DND-41 (cell line): ENCODE data around the gene DOCK6.

ENCODE experiments used
- ATAC-seq: fragments of 200-7000 bp; cut with Tn5 transposase; 3 replicates; pipeline ENCODE4 v1.9.1; 2021; ENCODE audit warnings: low read depth; ENCODE audit not compliant: insufficient read depth
- DNase-seq: peaks from one replicate; pipeline ENCODE4 v3.0.0-alpha.2; 2020
- H2AFZ ChIP-seq: 2 replicates; pipeline ENCODE4 v1.6.0; 2012; ENCODE audit warnings: low read depth, low read length
- H3K27ac ChIP-seq: 2 replicates; pipeline ENCODE4 v1.5.1; 2012; ENCODE audit warnings: low read length, inconsistent platforms
- H3K27me3 ChIP-seq: fragments of 200-600 bp; sonication (generic); 2 replicates; pipeline ENCODE4 v1.6.0; 2012; ENCODE audit warnings: low read length, mild to moderate bottlenecking, inconsistent platforms; ENCODE audit not compliant: insufficient read depth, poor library complexity
- H3K36me3 ChIP-seq: 2 replicates; pipeline ENCODE4 v1.5.1; 2012; ENCODE audit warnings: low read length, inconsistent platforms; ENCODE audit not compliant: insufficient read depth
- H3K4me1 ChIP-seq: 2 replicates; pipeline ENCODE4 v1.5.1; 2012; ENCODE audit warnings: mild to moderate bottlenecking, low read length; ENCODE audit not compliant: insufficient read depth
- H3K4me2 ChIP-seq: 2 replicates; pipeline ENCODE4 v1.6.0; 2012; ENCODE audit warnings: mild to moderate bottlenecking, moderate library complexity, low read length, inconsistent platforms; ENCODE audit not compliant: insufficient read depth
- H3K4me3 ChIP-seq, 2 experiments: fragments of 200-600 bp in 1 of 2; shearing (Covaris generic) in 1 of 2; 2 replicates each; pipeline ENCODE4 v1.5.1; 2012 to 2016; ENCODE audit warnings: inconsistent platforms in 2 of 2, low read length in 2 of 2, mild to moderate bottlenecking in 2 of 2, low read depth in 1 of 2, moderate library complexity in 1 of 2
- H3K79me2 ChIP-seq: 2 replicates; pipeline ENCODE4 v1.6.0; 2012; ENCODE audit warnings: low read length, inconsistent platforms; ENCODE audit not compliant: insufficient read depth
- H3K9ac ChIP-seq: 2 replicates; pipeline ENCODE4 v1.6.0; 2012; ENCODE audit warnings: low read depth, mild to moderate bottlenecking, inconsistent platforms, low read length, moderate library complexity
- H3K9me3 ChIP-seq: 2 replicates; pipeline ENCODE4 v1.5.1; 2012; ENCODE audit warnings: low read length, moderate library complexity, mild to moderate bottlenecking, inconsistent platforms; ENCODE audit not compliant: insufficient read depth, severe bottlenecking
- H4K20me1 ChIP-seq: 2 replicates; pipeline ENCODE4 v1.6.0; 2012; ENCODE audit warnings: low read length; ENCODE audit not compliant: insufficient read depth
- CTCF ChIP-seq: IDR thresholded peaks from 2 replicates; pipeline ENCODE4 v1.5.1; 2012; ENCODE audit warnings: borderline replicate concordance, low read length, moderate library complexity, mild to moderate bottlenecking; ENCODE audit not compliant: poor library complexity, severe bottlenecking; ENCODE audit errors: extremely low read depth
- EZH2 ChIP-seq: IDR thresholded peaks from 3 replicates; pipeline ENCODE4 v1.6.1; 2012; ENCODE audit warnings: borderline replicate concordance, low read depth, mild to moderate bottlenecking, moderate library complexity, low read length, inconsistent platforms; ENCODE audit not compliant: severe bottlenecking

DOCK6 gene

DNA sequence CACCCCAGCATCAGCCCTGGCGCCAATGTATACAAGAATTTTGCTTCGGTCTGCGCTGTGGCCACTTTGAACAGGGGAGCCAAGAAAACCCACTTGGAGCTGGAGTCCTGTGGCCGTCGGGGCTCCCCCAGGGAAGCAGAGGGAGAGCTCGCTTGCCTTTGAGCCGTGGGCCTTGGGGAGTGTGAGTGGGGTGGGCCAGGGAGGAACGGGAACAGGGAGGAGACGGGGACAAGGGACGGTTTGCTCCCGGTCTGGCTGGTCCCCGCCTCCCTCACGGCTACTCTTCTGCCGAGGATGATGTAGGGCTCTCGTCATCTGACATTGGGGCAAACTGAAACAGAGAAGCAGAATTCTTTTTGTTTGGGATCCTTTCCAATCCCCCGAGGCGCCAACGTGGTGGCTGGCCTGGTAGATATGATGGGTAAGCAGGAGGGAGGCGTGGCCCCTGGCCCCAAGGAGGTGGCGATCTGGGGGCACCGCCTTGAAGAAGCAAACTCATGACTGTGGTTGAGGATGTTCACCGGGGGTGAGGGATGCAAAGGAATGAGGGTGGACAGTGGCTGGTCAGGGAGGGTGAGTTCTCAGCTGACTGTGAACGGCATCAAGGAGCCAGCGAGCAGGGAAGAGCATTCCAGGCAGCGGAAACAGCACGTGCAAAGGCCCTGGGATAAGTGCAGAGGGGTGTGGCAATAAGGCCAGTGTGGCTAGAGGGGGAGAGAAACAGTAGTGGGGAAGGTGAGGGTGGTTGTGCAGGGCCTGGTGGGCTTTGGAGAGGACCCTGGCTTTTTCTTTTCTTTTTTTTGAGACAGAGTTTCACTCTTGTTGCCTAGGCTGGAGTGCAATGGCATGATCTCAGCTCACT is 95.8 kb downstream of the DOCK6 start:
- H3K36me3 ChIP-seq, result no peaks in the 10 kb centered on the region
- ATAC-seq, result no peak

GRCh38 chr19:11165486-11166030 is 96.8 kb downstream of the DOCK6 start:
- Histone ChIP-seq H3K9me3 (no peaks in the 10 kb centered on the region), H3K36me3 (no peaks in the 10 kb centered on the region), H3K27me3 (no peaks in the 10 kb centered on the region), H4K20me1 (no peaks in the 10 kb centered on the region), H3K4me1 (no peaks in the 10 kb centered on the region), H3K9ac (no peak overlapping the region), H3K79me2 (no peaks in the 10 kb centered on the region), H3K4me2 (no peak overlapping the region), H3K27ac (no peak overlapping the region), H2AFZ (no peak overlapping the region), H3K4me3 (no peak overlapping the region)
- ATAC-seq (no peak), DNase-seq (no peak)
- TF ChIP-seq CTCF (no peak), EZH2 (no peak)

More for the DNA sequence above, 95.8 kb downstream of the DOCK6 start:
- Histone ChIP-seq H3K9me3 (no peaks in the 10 kb centered on the region), H3K27ac (no peak overlapping the region), H3K4me2 (no peak overlapping the region), H3K79me2 (no peaks in the 10 kb centered on the region), H2AFZ (no peak overlapping the region), H3K4me3 (no peak overlapping the region), H4K20me1 (no peaks in the 10 kb centered on the region), H3K4me1 (no peaks in the 10 kb centered on the region), H3K9ac (no peak overlapping the region), H3K27me3 (no peaks in the 10 kb centered on the region)
- DNase-seq, result no peak
- no peak for TF ChIP-seq EZH2
- no peak for TF ChIP-seq CTCF

DNA sequence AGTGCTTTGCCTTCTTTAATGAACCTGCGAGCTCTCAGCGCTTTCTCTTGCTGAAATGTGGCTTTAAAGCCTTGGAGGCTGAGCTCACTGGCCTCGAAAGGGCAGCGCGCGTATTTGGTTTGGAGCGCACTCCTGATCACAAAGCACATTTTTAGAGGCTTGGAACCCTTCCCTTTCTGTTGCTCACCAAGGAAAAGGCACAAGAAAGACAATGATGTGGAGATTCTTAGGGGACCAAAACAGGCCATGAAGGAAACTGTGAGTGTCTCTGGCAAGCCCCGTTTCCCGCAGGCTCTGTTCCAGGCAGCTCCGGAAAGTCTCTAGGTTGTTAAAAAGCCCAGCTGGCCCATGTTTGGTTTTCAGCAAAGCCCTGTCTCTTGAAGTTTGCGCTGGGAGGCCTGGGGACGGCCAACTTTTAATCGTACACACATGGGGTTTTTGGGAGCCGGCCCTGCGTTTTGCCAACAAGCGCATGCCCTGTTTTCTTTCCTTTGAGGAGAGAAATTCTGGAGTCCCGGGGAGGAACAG is 97.4 kb downstream of the DOCK6 start:
- H4K20me1 ChIP-seq, result no peaks in the 10 kb centered on the region
- no peaks in the 10 kb centered on the region for H3K9me3 ChIP-seq
- H3K4me3 ChIP-seq, result no peak overlapping the region
- H2AFZ ChIP-seq, result no peak overlapping the region
- H3K4me2 ChIP-seq, result no peak overlapping the region
- no peak for ATAC-seq
- H3K27me3 ChIP-seq, result no peaks in the 10 kb centered on the region
- TF ChIP-seq CTCF, result no peak
- TF ChIP-seq EZH2, result no peak
- H3K9ac ChIP-seq, result no peak overlapping the region
- H3K36me3 ChIP-seq, result no peaks in the 10 kb centered on the region
- no peak for DNase-seq
- H3K27ac ChIP-seq, result no peak overlapping the region
- H3K79me2 ChIP-seq, result no peaks in the 10 kb centered on the region
- no peaks in the 10 kb centered on the region for H3K4me1 ChIP-seq
